Hepatocyte (in vitro differentiated cells): ENCODE results near the gene ZNF532. TPM values are rescaled to one million over a fixed set of nuclear protein-coding genes. Genes with fewer than 3 reads are reported as not detected.

Source experiments
- DNase-seq: peaks from one replicate; pipeline ENCODE4 v3.0.0-alpha.2; 2016; ENCODE audit warnings: low spot score
- H2AFZ ChIP-seq: fragments of 200-600 bp; sonication (generic); 2 replicates; pipeline ENCODE4 v1.6.0; 2016; ENCODE audit warnings: antibody characterized with exemption, mild to moderate bottlenecking
- H3K27ac ChIP-seq: fragments of 200-600 bp; sonication (generic); 2 replicates; pipeline ENCODE4 v1.5.1; 2016; ENCODE audit warnings: mild to moderate bottlenecking
- H3K27me3 ChIP-seq: fragments of 200-600 bp; sonication (generic); 2 replicates; pipeline ENCODE4 v1.6.1; 2016
- H3K36me3 ChIP-seq: fragments of 200-600 bp; sonication (generic); replicated peaks from 2 replicates; pipeline ENCODE4 v1.5.1; 2016; ENCODE audit warnings: low read depth; ENCODE audit not compliant: insufficient read depth
- H3K4me1 ChIP-seq: fragments of 200-600 bp; sonication (generic); 2 replicates; pipeline ENCODE4 v1.5.1; 2016; ENCODE audit warnings: mild to moderate bottlenecking, moderate library complexity; ENCODE audit not compliant: insufficient read depth
- H3K4me2 ChIP-seq: fragments of 200-600 bp; sonication (generic); 2 replicates; pipeline ENCODE4 v1.6.0; 2016
- H3K4me3 ChIP-seq: fragments of 200-600 bp; sonication (generic); 2 replicates; pipeline ENCODE4 v1.5.1; 2016; ENCODE audit warnings: mild to moderate bottlenecking
- H3K79me2 ChIP-seq: fragments of 200-600 bp; sonication (generic); 2 replicates; pipeline ENCODE4 v1.6.0; 2017; ENCODE audit warnings: mild to moderate bottlenecking
- H3K9me2 ChIP-seq: fragments of 200-600 bp; sonication (generic); replicated peaks from 2 replicates; pipeline ENCODE4 v1.6.0; 2017; ENCODE audit warnings: mild to moderate bottlenecking; ENCODE audit not compliant: insufficient read depth
- H3K9me3 ChIP-seq: fragments of 200-600 bp; sonication (generic); 2 replicates; pipeline ENCODE4 v1.5.1; 2016; ENCODE audit warnings: low read depth, mild to moderate bottlenecking
- H4K20me1 ChIP-seq: fragments of 200-600 bp; sonication (generic); 2 replicates; pipeline ENCODE4 v1.6.0; 2016; ENCODE audit warnings: mild to moderate bottlenecking; ENCODE audit not compliant: insufficient read depth, poor library complexity, severe bottlenecking
- CTCF ChIP-seq: fragments of 200-600 bp; sonication (generic); IDR thresholded peaks from 2 replicates; pipeline ENCODE4 v1.5.1; 2016; ENCODE audit warnings: antibody characterized with exemption, mild to moderate bottlenecking; ENCODE audit not compliant: poor library complexity
- EZH2 ChIP-seq: fragments of 200-600 bp; sonication (generic); IDR thresholded peaks from 2 replicates; pipeline ENCODE4 v1.6.1; 2016; ENCODE audit warnings: antibody characterized with exemption, mild to moderate bottlenecking, borderline replicate concordance
- EZH2phosphoT487 ChIP-seq: fragments of 200-600 bp; sonication (generic); IDR thresholded peaks from one replicate; pipeline ENCODE4 v1.6.1; 2018; ENCODE audit warnings: antibody characterized with exemption, mild to moderate bottlenecking, low read depth, moderate library complexity; ENCODE audit not compliant: unreplicated experiment, severe bottlenecking
- WGBS: methylation state at CpG from one replicate; pipeline ENCODE4 v1.1.6; 2016; ENCODE audit warnings: low lambda C conversion rate; ENCODE audit errors: missing lambda C conversion rate; 5-methylcytosine and 5-hydroxymethylcytosine counted together
- polyA plus RNA-seq: library from polyadenylated mRNA; unstranded; fragments of >200 nt; fragmentation: Nextera tagmentation; extraction: Ambion mirVana; gene quantifications from 2 replicates; pipeline ENCODE4 v1.2.1, GENCODE V29; 2016
- total RNA-seq: library from RNA; depleted of rRNA; stranded (reverse); fragments of >200 nt; gene quantifications from 2 replicates; pipeline ENCODE4 v1.2.3, GENCODE V29; 2014

The ZNF532 gene
- total and polyA plus RNA-seq, 2 experiments from 2014 or later, result 15.9 to 36.5 TPM

- peak overlapping the region; percentile 86 for H3K27ac ChIP-seq
- no peak overlapping the region for H2AFZ ChIP-seq
- peaks cover 38% of the 10 kb centered on the region for H3K4me1 ChIP-seq
- H3K9me2 ChIP-seq, result no peaks in the 10 kb centered on the region
- peak overlapping the region; percentile 45 for H3K4me2 ChIP-seq
- H3K79me2 ChIP-seq, result peaks cover 4% of the 10 kb centered on the region
- H3K27me3 ChIP-seq, result no peaks in the 10 kb centered on the region
- no peak overlapping the region for H3K4me3 ChIP-seq
- WGBS, result 56% methylated on average over 3 of the region's 3 CpGs
- no peak for DNase-seq
- no peaks in the 10 kb centered on the region for H3K36me3 ChIP-seq
- H3K9me3 ChIP-seq, result no peaks in the 10 kb centered on the region
- TF ChIP-seq CTCF (no peak), EZH2phosphoT487 (no peak), EZH2 (no peak)
- H4K20me1 ChIP-seq, result no peaks in the 10 kb centered on the region
These were observed 102.0 kb downstream of the ZNF532 start for GRCh38 chr18:58966704-58967103.

- Histone ChIP-seq H3K27ac (peak overlapping the region; percentile 86), H3K4me1 (peaks cover 38% of the 10 kb centered on the region), H3K9me2 (no peaks in the 10 kb centered on the region), H3K79me2 (peaks cover 4% of the 10 kb centered on the region), H2AFZ (no peak overlapping the region), H3K4me3 (no peak overlapping the region), H4K20me1 (no peaks in the 10 kb centered on the region), H3K36me3 (no peaks in the 10 kb centered on the region), H3K27me3 (no peaks in the 10 kb centered on the region), H3K9me3 (no peaks in the 10 kb centered on the region), H3K4me2 (peak overlapping the region; percentile 41)
- WGBS, result 71% methylated on average over 5 of the region's 5 CpGs
- TF ChIP-seq EZH2 (no peak), CTCF (no peak), EZH2phosphoT487 (no peak)
- DNase-seq, result peak; percentile 36
These were observed 103.1 kb downstream of the ZNF532 start for GRCh38 chr18:58967751-58968254.

- WGBS, result 94% methylated on average over 14 of the region's 14 CpGs
- H4K20me1 ChIP-seq, result no peaks in the 10 kb centered on the region
- H3K27me3 ChIP-seq, result no peaks in the 10 kb centered on the region
- TF ChIP-seq EZH2phosphoT487, result no peak
- no peak for TF ChIP-seq EZH2
- no peak for TF ChIP-seq CTCF
- H3K36me3 ChIP-seq, result no peaks in the 10 kb centered on the region
- H3K27ac ChIP-seq, result no peak overlapping the region
- no peaks in the 10 kb centered on the region for H3K9me2 ChIP-seq
- no peak overlapping the region for H2AFZ ChIP-seq
- H3K79me2 ChIP-seq, result peaks cover 4% of the 10 kb centered on the region
- H3K4me3 ChIP-seq, result no peak overlapping the region
- H3K4me2 ChIP-seq, result no peak overlapping the region
- H3K4me1 ChIP-seq, result peaks cover 32% of the 10 kb centered on the region
- no peaks in the 10 kb centered on the region for H3K9me3 ChIP-seq
- DNase-seq, result no peak
These were observed 106.5 kb downstream of the ZNF532 start for GRCh38 chr18:58970943-58971790.
